Kidney (tissue), 14 donors: ENCODE data around the gene RABGGTA. TPM values are rescaled to one million over a fixed set of nuclear protein-coding genes. Genes with fewer than 3 reads are reported as not detected.
"Not testable (repeated sequence)": the region's sequence is repeated elsewhere in the genome, so short reads cannot be mapped to it uniquely, and the experiment has no call there.

ENCODE experiments used
- DNase-seq, 5 donors: peaks; one replicate each; pipeline ENCODE4 v3.0.0-alpha.2; 2013 to 2020
- FAIRE-seq: peaks from 2 replicates; lab custom pipeline; 2012; peaks lifted over from hg19 to GRCh38; lab: Jason Lieb, UNC
- H3K27ac ChIP-seq, 2 donors: one replicate each; pipeline ENCODE4 v1.7.0; 2013; ENCODE audit warnings: low read depth in 2 of 2, low read length in 2 of 2, inconsistent platforms in 1 of 2
- H3K27me3 ChIP-seq: one replicate; pipeline ENCODE4 v1.7.1; 2013; ENCODE audit warnings: low read length, inconsistent platforms; ENCODE audit not compliant: control insufficient read depth, insufficient read depth
- H3K36me3 ChIP-seq, 3 donors: one replicate each; pipeline versions ENCODE4 v1.7.0 to v1.7.1; 2013; ENCODE audit warnings: low read length in 3 of 3, control low read depth in 1 of 3, inconsistent platforms in 1 of 3; ENCODE audit not compliant: insufficient read depth in 3 of 3, control insufficient read depth in 2 of 3
- H3K4me1 ChIP-seq, 3 donors: one replicate each; pipeline versions ENCODE4 v1.7.0 to v1.7.1; 2013; ENCODE audit warnings: low read length in 3 of 3, inconsistent platforms in 1 of 3, low read depth in 1 of 3; ENCODE audit not compliant: control insufficient read depth in 2 of 3, insufficient read depth in 2 of 3
- H3K4me3 ChIP-seq, 3 donors: one replicate each; pipeline versions ENCODE4 v1.7.0 to v1.8.1; 2013; ENCODE audit warnings: low read length in 3 of 3, control low read depth in 1 of 3, inconsistent platforms in 1 of 3
- H3K9ac ChIP-seq, 3 donors: one replicate each; pipeline versions ENCODE4 v1.7.0 to v1.7.1; 2013; ENCODE audit warnings: low read length in 3 of 3, control low read depth in 1 of 3, inconsistent platforms in 1 of 3
- H3K9me3 ChIP-seq, 3 donors: one replicate each; pipeline versions ENCODE4 v1.7.0 to v1.7.1; 2013; ENCODE audit warnings: low read length in 3 of 3, control low read depth in 1 of 3, inconsistent platforms in 1 of 3; ENCODE audit not compliant: control insufficient read depth in 2 of 3, insufficient read depth in 1 of 3
- intact Hi-C: fragments of 100-400 bp; cut with DNase I; formaldehyde crosslinking; loops from one replicate; pipeline ENCODE4 v1.11.1; 2022
- polyA plus RNA-seq: library from polyadenylated mRNA; stranded (reverse); fragments of 350-450 nt; fragmentation: Illumina TruSeq; extraction: RNeasy Lipid Tissue Mini Kit (QIAGEN cat#74804); gene quantifications from one replicate; pipeline ENCODE4 v1.2.3, GENCODE V29; 2014; ENCODE audit warnings: low read depth, low replicate concordance; ENCODE audit not compliant: insufficient read depth
- total RNA-seq: library from RNA; stranded (reverse); fragmentation: NEBNext Ultra II Directional; extraction: Animal tissue kit (Norgen Biotek cat#: 25700); gene quantifications from one replicate; pipeline ENCODE4 v1.2.1, GENCODE V29; 2021
- TF ChIP-seq, protein P1 (sequence below): IDR thresholded peaks from 3 replicates; pipeline ENCODE4 v1.5.1; 2012; ENCODE audit warnings: mild to moderate bottlenecking, moderate library complexity, borderline replicate concordance; ENCODE audit not compliant: insufficient read depth; ENCODE audit errors: extremely low read depth
- donor health status: control.
- donor health status: control.
- donor health status: control.
- donor health status: control.
- donor health status: control.
- donor health status: DM: yes; HTN: yes; CAD: no.
- donor health status: Normal renal cell carcinoma (clear cell type).

The RABGGTA gene
- total and polyA plus RNA-seq, 2 donors from 2014 or later: 25.8 to 33.9 TPM

DNA sequence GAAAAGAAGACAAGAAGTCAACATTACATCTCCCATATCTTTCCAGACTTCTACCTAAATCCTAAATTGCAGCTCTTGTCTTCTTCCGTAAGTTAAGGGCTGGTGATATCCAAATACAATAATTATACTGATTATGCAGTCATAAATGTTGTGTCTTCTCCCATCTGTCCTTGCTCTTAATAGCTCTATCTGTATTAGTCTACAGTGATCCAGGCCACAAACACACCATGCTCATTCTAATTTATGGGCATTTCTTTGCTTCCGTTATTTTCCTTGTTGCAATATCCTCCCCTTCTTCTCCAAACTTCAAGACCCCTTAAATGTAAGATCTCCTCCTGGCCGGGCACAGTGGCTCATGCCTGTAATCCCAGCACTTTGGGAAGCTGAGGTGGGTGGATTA is 51.9 kb downstream of the RABGGTA start:
- Histone ChIP-seq H3K27me3 (no peaks in the 10 kb centered on the region), H3K36me3 (peaks cover 0 to 2% (median 0%) of the 10 kb centered on the region in 3 donors), H3K27ac (no peak overlapping the region), H3K9ac (no peak overlapping the region), H3K4me3 (no peak overlapping the region), H3K4me1 (peaks cover 0 to 6% (median 0%) of the 10 kb centered on the region in 3 donors), H3K9me3 (no peaks in the 10 kb centered on the region)
- FAIRE-seq (no peak), DNase-seq (no peak)
- TF ChIP-seq, protein P1, sequence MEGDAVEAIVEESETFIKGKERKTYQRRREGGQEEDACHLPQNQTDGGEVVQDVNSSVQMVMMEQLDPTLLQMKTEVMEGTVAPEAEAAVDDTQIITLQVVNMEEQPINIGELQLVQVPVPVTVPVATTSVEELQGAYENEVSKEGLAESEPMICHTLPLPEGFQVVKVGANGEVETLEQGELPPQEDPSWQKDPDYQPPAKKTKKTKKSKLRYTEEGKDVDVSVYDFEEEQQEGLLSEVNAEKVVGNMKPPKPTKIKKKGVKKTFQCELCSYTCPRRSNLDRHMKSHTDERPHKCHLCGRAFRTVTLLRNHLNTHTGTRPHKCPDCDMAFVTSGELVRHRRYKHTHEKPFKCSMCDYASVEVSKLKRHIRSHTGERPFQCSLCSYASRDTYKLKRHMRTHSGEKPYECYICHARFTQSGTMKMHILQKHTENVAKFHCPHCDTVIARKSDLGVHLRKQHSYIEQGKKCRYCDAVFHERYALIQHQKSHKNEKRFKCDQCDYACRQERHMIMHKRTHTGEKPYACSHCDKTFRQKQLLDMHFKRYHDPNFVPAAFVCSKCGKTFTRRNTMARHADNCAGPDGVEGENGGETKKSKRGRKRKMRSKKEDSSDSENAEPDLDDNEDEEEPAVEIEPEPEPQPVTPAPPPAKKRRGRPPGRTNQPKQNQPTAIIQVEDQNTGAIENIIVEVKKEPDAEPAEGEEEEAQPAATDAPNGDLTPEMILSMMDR: no peak
- intact Hi-C loops: no loop called here

DNA sequence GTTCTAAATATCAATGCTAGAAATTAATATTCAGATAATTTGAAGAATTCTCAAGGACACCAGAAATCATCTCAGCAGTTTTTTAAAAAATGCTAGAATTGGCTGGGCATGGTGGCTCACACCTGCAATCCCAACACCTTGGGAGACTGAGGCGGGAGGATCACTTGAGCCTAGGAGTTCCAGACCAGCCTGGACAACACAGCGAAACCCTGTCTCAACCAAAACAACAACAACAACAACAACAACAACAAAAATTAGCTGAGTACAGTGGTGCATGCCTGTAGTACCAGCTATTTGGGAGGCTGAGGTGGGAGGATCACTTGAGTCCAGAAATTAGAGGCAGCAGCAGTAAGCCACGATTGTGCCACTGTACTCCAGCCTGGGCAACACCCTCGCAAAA is 52.3 kb downstream of the RABGGTA start:
- Histone ChIP-seq H3K4me1 (peaks cover 0 to 6% (median under 1%) of the 10 kb centered on the region in 3 donors), H3K9me3 (no peaks in the 10 kb centered on the region), H3K27me3 (no peaks in the 10 kb centered on the region), H3K4me3 (no peak overlapping the region), H3K36me3 (peaks cover 0 to 2% (median 0%) of the 10 kb centered on the region in 3 donors), H3K9ac (no peak overlapping the region), H3K27ac (no peak overlapping the region)
- FAIRE-seq (no peak), DNase-seq (no peak)
- intact Hi-C loops: no loop called here
- TF ChIP-seq, protein P1: no peak

DNA sequence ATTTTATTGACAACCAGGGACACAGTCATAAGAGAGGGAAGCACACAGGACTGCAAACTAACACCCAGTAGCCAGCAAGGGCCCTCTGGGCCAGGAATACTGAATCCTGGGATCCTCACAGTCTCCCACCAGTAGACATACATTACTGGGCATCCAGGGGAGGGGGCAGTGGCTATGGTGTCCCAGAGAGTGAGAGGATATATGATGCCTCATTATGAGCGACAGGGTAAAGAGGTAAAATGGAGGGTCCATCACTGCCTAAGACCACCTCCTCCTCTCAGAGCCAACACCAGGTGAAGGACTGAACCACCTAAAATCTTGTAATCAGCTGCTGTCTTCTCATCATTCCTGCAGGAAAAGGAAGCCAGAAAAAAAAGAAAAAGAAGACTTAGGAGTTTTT is 54.5 kb downstream of the RABGGTA start:
- not testable (repeated sequence) for FAIRE-seq

DNA sequence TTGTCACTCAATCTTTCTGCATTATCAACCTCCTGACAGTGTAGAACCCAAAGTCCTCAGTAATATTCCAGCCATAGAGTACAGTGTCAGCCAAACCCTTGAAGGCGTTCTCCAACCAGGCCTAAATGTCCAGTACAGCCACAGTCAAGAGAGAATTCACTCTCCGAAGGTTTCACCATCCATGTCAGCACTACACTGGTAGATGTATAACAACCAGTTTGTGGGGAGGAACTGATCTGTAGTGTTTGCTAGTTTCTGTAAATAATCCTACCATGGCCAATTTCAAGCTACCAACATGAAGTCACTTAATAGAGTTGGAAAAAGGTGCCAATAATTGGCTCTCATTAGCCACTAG is 55.1 kb downstream of the RABGGTA start:
- H3K36me3 ChIP-seq: peaks cover 0 to 4% (median 2%) of the 10 kb centered on the region in 3 donors
- no peak for FAIRE-seq
- peak overlapping the region in 2 of 3 donors; percentile 98 to 99 for H3K4me3 ChIP-seq
- H3K4me1 ChIP-seq: peaks cover 3 to 11% (median 3%) of the 10 kb centered on the region in 3 donors
- DNase-seq: no peak
- H3K27me3 ChIP-seq: no peaks in the 10 kb centered on the region
- H3K9ac ChIP-seq: no peak overlapping the region
- TF ChIP-seq, protein P1: no peak
- intact Hi-C loops: no loop called here
- no peak overlapping the region for H3K27ac ChIP-seq
- no peaks in the 10 kb centered on the region for H3K9me3 ChIP-seq

More for the DNA sequence above, 54.5 kb downstream of the RABGGTA start:
- H3K27me3 ChIP-seq, H3K9me3 ChIP-seq, DNase-seq, intact Hi-C loops, H3K36me3 ChIP-seq, H3K4me3 ChIP-seq, H3K27ac ChIP-seq, H3K9ac ChIP-seq: not testable (repeated sequence)
- H3K4me1 ChIP-seq: peaks cover 3 to 11% (median 3%) of the 10 kb centered on the region in 3 donors

Other genes starting within 250 kb of the RABGGTA start
Only the 30 nearest of the 34 such genes appear.
- gene DCAF11, start 156.8 kb downstream of the RABGGTA start, total RNA-seq: 81.1 TPM
- gene DCAF11, start 156.8 kb downstream of the RABGGTA start, polyA plus RNA-seq: 69.4 TPM
- gene NRL, start 156.6 kb downstream of the RABGGTA start, total RNA-seq: 4.9 TPM
- 5.5 TPM for gene NRL, start 156.6 kb downstream of the RABGGTA start, polyA plus RNA-seq
- 1.3 TPM for gene FITM1, start 140.9 kb downstream of the RABGGTA start, total RNA-seq
- 1.2 TPM for gene FITM1, start 140.9 kb downstream of the RABGGTA start, polyA plus RNA-seq
- 244 TPM for gene PSME1, start 135.4 kb downstream of the RABGGTA start, total RNA-seq
- 333 TPM for gene PSME1, start 135.4 kb downstream of the RABGGTA start, polyA plus RNA-seq
- 22.1 TPM for gene EMC9, start 130.0 kb downstream of the RABGGTA start, total RNA-seq
- gene EMC9, start 130.0 kb downstream of the RABGGTA start, polyA plus RNA-seq: 62.5 TPM
- gene PSME2, start 125.0 kb downstream of the RABGGTA start, total RNA-seq: 148 TPM
- gene PSME2, start 125.0 kb downstream of the RABGGTA start, polyA plus RNA-seq: 289 TPM
- gene RNF31, start 124.1 kb downstream of the RABGGTA start, total RNA-seq: 69.0 TPM
- gene RNF31, start 124.1 kb downstream of the RABGGTA start, polyA plus RNA-seq: 64.0 TPM
- 141 TPM for gene IRF9, start 110.3 kb downstream of the RABGGTA start, total RNA-seq
- 88.9 TPM for gene IRF9, start 110.3 kb downstream of the RABGGTA start, polyA plus RNA-seq
- 39.9 TPM for gene REC8, start 99.5 kb downstream of the RABGGTA start, total RNA-seq
- 51.4 TPM for gene REC8, start 99.5 kb downstream of the RABGGTA start, polyA plus RNA-seq
- 49.5 TPM for gene IPO4, start 82.8 kb downstream of the RABGGTA start, total RNA-seq
- 22.2 TPM for gene IPO4, start 82.8 kb downstream of the RABGGTA start, polyA plus RNA-seq
- 83.6 TPM for gene TM9SF1, start 76.2 kb downstream of the RABGGTA start, total RNA-seq
- gene TM9SF1, start 76.2 kb downstream of the RABGGTA start, polyA plus RNA-seq: 41.1 TPM
- 0.38 TPM for gene TSSK4, start 65.9 kb downstream of the RABGGTA start, total RNA-seq
- gene TSSK4, start 65.9 kb downstream of the RABGGTA start, polyA plus RNA-seq: not detected
- 65.1 TPM for gene CHMP4A, start 58.1 kb downstream of the RABGGTA start, total RNA-seq
- gene CHMP4A, start 58.1 kb downstream of the RABGGTA start, polyA plus RNA-seq: 72.2 TPM
- gene MDP1, start 55.5 kb downstream of the RABGGTA start, total RNA-seq: 22.8 TPM
- gene MDP1, start 55.5 kb downstream of the RABGGTA start, polyA plus RNA-seq: 55.4 TPM
- gene NEDD8, start 39.2 kb downstream of the RABGGTA start, total RNA-seq: 145 TPM
- 439 TPM for gene NEDD8, start 39.2 kb downstream of the RABGGTA start, polyA plus RNA-seq
- 75.0 TPM for gene GMPR2, start 38.7 kb downstream of the RABGGTA start, total RNA-seq
- gene GMPR2, start 38.7 kb downstream of the RABGGTA start, polyA plus RNA-seq: 92.5 TPM
- gene TINF2, start 29.0 kb downstream of the RABGGTA start, total RNA-seq: 99.4 TPM
- gene TINF2, start 29.0 kb downstream of the RABGGTA start, polyA plus RNA-seq: 57.0 TPM
- 13.1 TPM for gene TGM1, start 8.4 kb downstream of the RABGGTA start, total RNA-seq
- gene TGM1, start 8.4 kb downstream of the RABGGTA start, polyA plus RNA-seq: 4.5 TPM
- 32.7 TPM for gene DHRS1, start 28.2 kb upstream of the RABGGTA start, total RNA-seq
- gene DHRS1, start 28.2 kb upstream of the RABGGTA start, polyA plus RNA-seq: 56.7 TPM
- 25.7 TPM for gene NOP9, start 28.3 kb upstream of the RABGGTA start, total RNA-seq
- 8.6 TPM for gene NOP9, start 28.3 kb upstream of the RABGGTA start, polyA plus RNA-seq
- gene CIDEB, start 36.4 kb upstream of the RABGGTA start, total RNA-seq: 22.4 TPM
- gene CIDEB, start 36.4 kb upstream of the RABGGTA start, polyA plus RNA-seq: 49.7 TPM
- 9.2 TPM for gene LTB4R2, start 38.5 kb upstream of the RABGGTA start, total RNA-seq
- gene LTB4R2, start 38.5 kb upstream of the RABGGTA start, polyA plus RNA-seq: 0.67 TPM
- 9.3 TPM for gene LTB4R, start 39.9 kb upstream of the RABGGTA start, total RNA-seq
- gene LTB4R, start 39.9 kb upstream of the RABGGTA start, polyA plus RNA-seq: 4.6 TPM
- 57.5 TPM for gene ADCY4, start 63.5 kb upstream of the RABGGTA start, total RNA-seq
- 19.2 TPM for gene ADCY4, start 63.5 kb upstream of the RABGGTA start, polyA plus RNA-seq
- 19.5 TPM for gene RIPK3, start 68.4 kb upstream of the RABGGTA start, total RNA-seq
- 5.1 TPM for gene RIPK3, start 68.4 kb upstream of the RABGGTA start, polyA plus RNA-seq
- gene NFATC4, start 96.6 kb upstream of the RABGGTA start, total RNA-seq: 45.3 TPM
- gene NFATC4, start 96.6 kb upstream of the RABGGTA start, polyA plus RNA-seq: 38.9 TPM
- 12.1 TPM for gene NYNRIN, start 127.4 kb upstream of the RABGGTA start, total RNA-seq
- 4.4 TPM for gene NYNRIN, start 127.4 kb upstream of the RABGGTA start, polyA plus RNA-seq
- 1.3 TPM for gene CBLN3, start 158.1 kb upstream of the RABGGTA start, total RNA-seq
- gene CBLN3, start 158.1 kb upstream of the RABGGTA start, polyA plus RNA-seq: 2.6 TPM
- gene KHNYN, start 158.4 kb upstream of the RABGGTA start, total RNA-seq: 53.9 TPM
- gene KHNYN, start 158.4 kb upstream of the RABGGTA start, polyA plus RNA-seq: 9.7 TPM
- 62.3 TPM for gene SDR39U1, start 171.2 kb upstream of the RABGGTA start, total RNA-seq
- gene SDR39U1, start 171.2 kb upstream of the RABGGTA start, polyA plus RNA-seq: 97.8 TPM